Measurements from ENCODE around the gene CXCL14.
"Not testable (repeated sequence)": the region's sequence is repeated elsewhere in the genome, so short reads cannot be mapped to it uniquely, and the experiment has no call there.

Gene CXCL14

DNA sequence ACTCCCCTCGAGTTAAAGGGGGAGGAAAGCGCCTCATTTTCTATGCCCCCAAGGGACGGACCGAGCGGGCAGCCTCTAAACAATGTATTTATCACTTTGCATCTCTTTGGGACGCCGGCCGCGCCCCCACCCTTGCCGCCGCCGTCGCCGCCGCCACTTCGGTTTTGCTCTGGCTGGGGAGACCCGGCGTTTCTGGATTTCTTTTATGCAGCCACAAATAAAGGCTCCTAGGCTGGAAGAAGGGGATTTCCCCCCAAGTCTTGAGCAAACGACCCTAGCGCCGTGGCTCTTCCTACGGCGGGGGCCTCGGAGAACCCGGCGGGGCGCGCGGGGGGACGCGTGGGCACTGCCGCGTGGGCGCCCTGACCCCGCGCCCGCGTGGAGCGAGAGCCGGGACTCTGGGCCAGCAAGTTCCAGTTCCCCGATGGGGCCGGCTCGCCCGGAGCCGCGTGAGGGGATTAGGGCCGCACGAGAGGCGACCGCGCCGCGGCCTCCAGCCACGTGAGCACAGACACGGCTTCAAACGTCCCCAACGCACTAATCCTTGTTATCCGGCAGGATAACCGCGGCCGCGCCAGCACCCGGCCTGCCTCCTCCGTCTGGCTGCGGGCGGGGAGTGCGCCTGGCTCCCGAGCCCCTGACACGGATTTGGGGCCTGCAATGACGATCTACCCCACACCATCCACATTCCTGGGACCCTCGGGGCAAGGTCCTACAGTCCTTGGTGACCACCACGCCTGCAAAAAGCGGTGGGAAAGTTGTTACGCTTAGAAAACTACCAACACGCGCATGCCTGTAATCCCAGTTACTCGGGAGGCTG, 35.1 kb downstream of the CXCL14 start:
- DNase-seq (ENCODE audit: low read depth in 2 of 2): no peak

DNA sequence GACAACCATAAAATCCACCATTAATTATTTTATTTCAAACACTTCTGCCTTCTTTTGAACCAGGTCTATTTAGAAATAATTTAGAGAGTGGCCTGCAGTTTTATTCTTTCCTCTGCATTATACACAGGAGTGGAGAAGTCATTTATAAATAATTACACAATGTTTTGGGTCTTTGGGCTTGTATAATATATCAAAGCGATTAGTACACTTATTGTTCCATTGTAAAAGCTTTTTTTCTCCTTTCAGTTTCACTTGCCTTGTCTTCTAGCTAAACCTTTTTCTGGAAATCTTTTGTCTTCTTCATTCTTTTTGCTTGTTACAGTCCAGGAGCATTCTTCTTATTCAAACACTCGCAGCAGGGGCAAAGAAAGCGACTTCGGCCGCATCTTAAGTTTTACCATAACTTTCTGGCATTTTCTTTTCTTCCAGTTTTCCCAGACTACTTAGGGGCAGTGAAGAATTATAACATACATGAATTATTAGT, 35.7 kb downstream of the CXCL14 start:
- DNase-seq (ENCODE audit: low read depth in 2 of 2): no peak

DNA sequence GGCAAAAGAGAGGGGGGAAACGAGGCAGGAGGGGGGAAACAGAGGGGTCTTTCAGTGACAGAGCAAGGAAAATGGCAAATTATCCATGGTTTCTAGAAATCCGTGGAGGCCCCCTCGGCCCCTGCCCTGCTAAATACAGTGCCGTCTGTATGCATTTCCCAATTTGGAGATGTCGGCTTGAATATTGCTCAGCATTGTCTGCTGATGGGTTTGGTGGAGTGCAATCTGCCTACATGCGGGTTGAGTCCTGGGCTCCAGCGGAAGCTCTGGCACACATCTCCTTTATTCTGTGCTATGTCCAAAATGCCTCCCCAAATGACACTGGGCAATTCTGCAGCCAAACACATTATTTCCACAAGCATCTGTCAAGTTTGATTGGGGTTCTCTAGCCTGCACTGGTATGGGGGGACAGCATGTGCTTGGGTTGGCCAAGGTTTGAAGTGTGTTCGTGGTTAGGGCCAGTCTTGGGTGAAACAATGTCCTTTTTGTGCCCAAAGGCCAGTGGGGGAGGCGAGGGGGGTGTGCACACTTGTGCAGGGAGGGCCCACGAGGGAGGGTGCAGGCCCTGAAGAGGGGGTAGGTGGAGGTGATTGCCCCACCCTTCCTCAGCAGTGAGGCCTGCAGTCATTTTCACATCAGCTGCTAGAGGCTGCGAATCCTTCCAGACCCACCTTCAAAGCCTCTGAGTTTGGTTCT, 36.8 kb downstream of the CXCL14 start:
- no peak for DNase-seq (ENCODE audit: low read depth in 2 of 2)

DNA sequence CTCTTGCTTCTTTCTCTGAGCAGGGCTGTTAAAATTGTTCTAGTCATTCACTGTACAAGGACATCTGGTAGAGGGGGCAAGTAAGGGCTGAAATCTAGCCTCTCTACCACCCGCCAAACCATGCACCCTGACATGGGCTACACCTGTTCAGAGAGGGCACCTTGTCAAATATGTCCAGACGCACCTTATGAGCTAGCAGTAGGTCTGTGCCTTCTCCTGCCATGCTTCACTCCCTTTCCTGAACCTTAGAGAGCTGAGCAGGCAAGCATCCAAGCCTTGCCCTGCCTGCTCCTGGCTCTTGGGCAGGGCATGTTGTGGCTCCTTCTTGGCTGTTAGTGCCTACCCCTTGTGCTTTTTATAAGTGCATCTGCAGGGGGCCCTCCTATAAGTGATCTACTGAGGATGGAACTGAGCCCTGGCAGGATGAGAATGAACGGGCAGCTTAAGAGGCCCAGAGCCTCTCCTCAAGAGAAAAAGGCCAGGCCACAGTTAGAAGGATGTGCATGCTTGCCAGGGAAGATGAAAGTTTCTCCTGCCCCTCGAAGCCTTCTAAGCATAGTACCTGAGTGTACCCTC, 39.3 kb downstream of the CXCL14 start:
- no peak for DNase-seq (ENCODE audit: low read depth in 2 of 2)

DNA sequence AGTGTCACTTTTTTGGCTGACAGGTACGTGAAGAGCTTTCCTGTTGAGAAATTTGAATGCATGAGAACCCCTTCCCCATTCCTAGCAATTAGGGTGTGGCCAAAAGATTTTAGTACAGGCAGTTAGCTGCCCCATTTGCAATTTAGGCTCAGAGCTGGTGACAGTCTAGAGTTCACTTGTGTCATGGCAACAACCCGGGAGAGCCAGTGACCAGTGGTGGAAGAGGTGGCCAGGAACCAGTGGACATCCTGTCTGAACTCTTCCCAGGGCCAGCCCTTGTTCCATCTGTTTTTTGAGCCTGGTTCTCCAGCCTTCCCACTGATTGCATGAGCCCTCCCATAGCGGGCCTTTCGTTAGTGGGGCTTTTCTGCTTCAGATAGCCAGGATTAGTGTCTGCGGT, 40.5 kb downstream of the CXCL14 start:
- DNase-seq (ENCODE audit: low read depth in 2 of 2): no peak

DNA sequence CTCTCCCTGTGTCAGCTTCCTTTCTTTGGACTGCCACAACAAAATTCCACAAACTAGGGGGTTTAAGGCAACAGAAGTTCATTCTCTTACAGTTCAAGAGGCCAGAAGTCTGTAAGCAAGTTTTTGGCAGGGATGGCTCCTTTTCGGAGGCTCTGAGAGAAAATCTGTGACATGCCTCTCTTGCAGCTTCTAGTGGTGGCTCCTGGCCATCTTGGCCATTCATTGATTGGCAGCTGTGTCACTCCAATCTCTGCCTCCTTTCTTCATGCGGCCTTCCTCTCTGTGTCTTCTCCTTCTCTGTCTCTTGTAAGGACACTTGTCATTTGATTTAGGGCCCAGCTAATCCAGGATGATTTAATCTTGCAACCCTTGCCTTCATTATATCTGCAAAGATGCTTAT, 41.0 kb downstream of the CXCL14 start:
- no peak for DNase-seq (ENCODE audit: low read depth in 2 of 2)

DNA sequence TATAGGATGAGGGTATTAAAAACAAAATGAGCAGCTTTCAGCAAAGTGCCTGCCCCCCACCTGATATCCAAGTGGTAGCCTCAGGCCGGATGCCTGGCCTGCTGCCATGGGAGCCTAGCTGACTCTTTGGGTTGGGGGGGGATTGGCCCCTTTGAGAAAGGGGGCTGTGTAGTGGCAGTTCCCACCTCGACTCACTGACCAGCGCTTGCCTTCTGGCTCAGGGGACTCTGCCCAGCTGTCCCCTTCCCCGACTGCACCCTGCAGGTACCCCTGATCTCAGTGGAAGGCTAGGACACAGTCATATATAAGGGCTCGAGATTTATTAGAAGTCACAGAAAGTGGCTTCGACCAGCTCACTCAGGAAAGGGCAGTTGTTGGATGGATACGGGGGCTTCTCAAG, 41.5 kb downstream of the CXCL14 start:
- DNase-seq (ENCODE audit: low read depth in 2 of 2): no peak

DNA sequence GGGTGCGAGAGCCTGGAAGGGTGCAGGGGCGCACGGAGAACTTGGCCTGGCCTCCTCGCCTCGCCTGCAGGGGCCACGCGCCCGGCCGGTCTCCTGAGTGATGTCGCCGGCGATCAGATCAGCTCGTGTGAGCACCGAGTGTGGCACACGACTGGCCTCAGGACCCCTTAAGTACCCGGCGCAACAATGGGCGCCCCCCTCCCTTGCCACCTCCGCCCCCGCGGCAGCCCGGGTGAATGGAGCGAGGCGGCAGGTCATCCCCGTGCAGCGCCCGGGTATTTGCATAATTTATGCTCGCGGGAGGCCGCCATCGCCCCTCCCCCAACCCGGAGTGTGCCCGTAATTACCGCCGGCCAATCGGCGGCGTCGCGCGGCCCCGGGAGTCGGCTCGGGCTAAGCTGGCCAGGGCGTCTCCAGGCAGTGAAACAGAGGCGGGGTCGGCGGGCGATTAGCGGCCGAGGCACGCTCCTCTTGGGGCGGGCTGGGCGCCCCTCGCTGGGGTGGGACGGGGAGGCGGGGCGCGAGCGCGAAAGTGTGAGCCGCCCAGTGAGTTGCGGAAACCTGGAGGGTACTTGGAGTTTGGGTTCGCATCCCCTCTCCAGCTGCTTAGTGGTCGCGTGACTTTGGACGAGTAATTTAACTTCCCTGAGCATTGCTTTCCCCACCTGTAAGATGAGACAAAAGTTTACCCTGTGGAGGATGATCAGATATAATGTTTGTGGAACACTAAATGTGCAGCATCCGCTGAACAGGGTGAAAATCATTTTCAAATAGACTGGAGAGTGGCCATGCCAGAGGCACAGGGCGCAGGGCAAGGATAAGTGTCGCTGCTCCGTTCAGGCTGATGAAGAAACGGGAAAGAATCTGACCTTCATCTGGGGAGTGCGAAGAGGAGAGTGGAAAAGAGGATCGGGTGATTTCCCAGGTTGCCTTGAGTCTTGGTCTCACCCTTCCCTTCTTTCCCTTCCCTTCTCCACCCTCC, 42.7 kb downstream of the CXCL14 start, which contains the start of gene NEUROG1:
NEUROG1 (minus strand) TSS at position 145 of the 982 bp plus-strand sequence. CDS start 274 bp downstream, outside the sequence.
- DNase-seq (ENCODE audit: low read depth in 2 of 2): no peak

DNA sequence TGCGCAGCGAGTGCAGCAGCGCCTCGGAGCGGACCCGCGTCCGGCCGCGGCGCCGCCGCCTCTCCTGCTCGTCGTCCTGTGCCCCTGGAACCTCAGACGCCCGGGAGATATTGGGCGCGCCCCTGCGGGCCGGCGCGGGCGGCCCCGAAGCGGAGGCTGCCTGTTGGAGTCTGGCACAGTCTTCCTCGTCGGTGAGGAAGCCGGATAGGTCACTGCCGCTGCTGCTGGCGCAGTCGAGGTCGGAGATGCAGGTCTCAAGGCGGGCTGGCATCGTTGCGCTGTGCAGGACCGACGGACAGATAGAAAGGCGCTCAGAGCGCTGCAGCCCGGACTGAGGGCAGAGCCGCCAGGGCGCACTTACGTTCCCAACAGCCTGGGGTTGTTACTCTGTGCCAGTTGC, 43.4 kb downstream of the CXCL14 start:
- DNase-seq (ENCODE audit: low read depth in 2 of 2): no peak

DNA sequence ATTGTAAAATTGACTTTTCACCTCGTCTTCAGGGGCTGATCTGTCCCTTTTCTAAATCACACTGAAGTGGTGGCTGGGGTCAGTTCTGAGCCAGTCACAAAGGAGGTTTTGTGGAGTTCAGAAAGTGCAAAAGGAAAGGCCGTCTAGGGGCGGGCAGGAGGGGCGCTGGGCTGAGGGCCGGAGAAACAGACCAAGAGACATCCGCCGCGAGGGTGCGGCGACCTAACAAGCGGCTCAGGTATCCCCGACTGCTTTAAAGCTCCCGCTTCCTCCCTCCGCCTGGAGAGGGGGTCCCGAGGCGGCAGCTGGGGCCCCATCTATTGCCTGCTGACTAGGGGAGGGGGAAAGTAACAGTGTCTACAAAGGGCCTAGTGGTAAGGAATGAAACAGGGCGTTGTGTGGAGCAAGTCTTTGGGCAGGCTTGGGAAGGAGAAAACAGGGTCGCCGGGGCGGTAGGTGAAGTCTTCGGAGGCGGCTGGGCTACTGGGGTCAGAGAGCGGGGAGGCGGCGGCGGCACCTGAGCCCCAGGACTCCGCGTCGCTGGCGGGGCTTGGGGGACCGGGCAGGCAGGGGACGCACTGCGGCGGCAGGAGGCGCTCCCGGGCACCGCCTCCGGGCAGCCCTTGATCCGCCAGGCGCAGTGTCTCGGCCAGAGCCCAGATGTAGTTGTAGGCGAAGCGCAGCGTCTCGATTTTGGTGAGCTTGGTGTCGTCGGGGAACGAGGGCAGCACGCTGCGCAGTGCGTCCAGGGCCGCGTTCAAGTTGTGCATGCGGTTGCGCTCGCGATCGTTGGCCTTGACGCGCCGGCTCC, 44.0 kb downstream of the CXCL14 start:
- no peak for DNase-seq (ENCODE audit: low read depth in 2 of 2)

DNA sequence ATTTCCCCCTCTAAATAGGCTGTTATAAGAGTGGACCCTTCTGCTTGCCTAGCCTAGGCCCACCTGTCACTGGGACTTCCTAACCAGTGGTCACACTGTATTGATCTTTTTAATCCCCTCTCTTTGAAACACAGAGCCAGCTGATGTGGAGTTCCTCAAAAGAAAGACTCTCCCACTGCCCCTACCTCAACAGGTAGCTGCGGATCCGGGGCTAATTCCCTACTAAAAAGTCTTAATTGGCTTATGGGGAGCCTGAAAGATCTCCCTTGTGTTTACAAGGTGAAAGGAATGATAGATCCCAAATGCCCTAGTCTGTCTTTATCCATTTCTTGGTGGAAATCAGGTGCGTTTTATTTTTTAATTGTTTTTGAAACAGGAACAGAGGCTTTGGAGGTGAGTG, 45.0 kb downstream of the CXCL14 start:
- DNase-seq (ENCODE audit: low read depth in 2 of 2): no peak

DNA sequence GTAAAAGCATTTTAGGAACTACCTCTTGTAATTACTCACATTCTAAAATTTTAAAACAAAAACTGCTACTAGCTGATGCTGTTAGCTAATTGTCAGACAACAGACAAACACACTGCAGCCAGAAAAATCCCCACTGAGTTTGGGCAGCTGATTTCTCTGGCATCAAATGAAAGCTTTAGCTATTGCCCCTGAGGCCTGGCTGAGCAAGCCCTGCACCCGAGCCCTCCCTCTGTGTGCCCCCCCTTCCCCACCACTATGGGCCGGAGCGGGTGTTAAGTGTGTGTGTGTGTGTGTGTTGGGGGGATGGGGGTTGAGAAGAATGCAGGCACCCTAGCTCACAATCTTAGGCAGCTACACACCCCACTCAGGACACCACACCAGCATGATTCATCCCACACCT, 45.5 kb downstream of the CXCL14 start:
- DNase-seq (ENCODE audit: low read depth in 2 of 2): no peak

DNA sequence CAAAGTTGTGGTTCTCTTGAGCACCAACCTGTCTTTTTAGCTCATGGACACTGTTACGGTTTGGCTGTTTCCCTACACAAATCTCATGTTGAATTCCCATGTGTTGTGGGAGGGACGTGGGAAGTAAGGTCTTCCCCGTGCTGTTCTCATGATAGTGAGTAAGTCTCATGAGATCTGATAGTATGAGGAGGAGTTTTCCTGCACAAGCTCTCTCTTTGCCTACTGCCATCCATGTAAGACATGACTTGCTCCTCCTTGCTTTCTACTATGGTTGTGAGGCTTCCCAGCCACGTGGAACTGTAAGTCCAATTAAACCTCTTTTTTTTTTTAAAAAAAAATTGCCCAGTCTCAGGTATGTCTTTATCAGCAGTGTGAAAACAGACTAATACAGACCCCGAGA, 49.2 kb downstream of the CXCL14 start:
- DNase-seq (ENCODE audit: low read depth in 2 of 2): not testable (repeated sequence)

DNA sequence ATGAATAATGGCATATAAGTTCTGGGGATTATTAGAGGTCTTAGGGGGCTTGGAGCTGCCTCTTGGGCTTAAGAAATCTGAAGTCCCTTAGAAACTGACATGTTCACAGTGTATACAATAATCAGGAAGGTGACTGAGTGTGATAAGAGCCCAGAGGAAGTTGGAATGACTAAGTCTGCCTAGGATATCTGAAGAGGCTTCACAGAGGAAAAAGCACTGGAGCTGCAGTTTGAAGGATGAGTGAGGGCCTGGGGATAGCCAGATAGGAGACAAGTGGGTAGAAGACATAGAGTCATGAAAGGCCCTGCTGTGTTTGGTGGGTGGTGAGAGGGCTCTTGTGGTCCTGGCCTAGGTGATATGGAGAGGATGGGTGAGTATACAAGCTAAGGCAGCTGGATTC, 51.9 kb downstream of the CXCL14 start:
- DNase-seq (ENCODE audit: low read depth in 2 of 2): no peak

DNA sequence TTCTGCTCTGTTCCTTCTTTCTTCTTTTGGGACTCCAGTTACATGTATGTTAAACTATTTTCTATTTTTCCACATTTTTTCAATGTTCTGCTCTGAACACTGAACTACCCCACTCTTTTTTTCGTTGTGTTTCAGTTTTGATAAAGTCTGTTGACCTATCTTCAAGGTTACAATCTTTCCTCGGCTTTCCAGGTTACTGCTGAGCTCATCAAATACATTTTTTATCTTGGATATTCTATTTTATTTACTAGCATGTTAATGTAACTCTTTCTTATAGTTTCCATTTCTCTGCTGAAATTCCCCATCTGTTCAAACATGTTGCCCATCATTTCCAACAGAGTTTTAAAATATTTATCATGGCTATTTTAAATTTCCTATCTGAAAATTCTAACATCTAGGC, 56.8 kb downstream of the CXCL14 start:
- no peak for DNase-seq (ENCODE audit: low read depth in 2 of 2)

Data from stimulated activated CD4-positive, alpha-beta T cell treated with anti-CD3 and anti-CD28 coated beads, Interleukin-15, amount 100 ng/mL, for 48 hours (primary cell).